ENCODE measurements around the gene CLDN3.

DNA sequence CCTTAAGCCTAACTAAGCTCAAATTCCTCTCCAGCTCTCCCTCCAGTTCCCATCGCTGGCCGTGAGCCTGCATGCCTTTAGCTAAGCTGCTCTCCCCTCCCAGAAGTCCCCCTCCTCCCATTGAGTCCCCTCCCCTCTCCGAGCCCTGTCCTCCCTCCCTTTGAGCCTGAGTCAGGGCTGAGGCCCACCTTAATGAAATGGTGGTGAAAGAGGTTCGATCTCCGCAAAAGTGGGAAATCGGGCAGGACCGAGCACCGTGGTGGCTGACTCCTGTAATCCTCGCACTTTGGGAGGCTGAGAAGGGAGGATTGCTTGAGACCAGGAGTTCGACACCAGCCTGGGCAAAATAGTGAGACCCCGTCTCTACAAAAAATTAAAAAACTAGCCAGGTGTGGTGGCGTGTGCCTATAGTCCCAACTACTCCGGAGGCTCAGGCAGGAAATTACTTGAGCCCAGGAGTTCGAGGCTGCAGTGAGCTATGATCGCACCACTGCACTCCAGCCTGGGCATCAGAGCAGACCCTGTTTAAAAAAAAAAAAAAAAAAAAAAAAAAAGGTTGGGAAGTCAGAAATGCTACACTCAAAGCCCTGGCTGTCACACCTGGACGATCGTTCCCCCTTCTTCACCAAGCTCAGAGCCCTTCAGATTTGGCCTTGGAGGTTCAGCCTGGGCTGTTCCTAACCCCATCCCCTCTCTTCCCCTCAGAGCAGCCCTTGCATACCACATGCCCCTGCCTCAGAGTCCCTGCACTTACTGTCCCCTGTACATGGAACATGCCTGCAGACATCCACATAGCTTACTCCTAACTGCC is 995 bp upstream of the CLDN3 start:
- TF ChIP-seq, protein P1, sequence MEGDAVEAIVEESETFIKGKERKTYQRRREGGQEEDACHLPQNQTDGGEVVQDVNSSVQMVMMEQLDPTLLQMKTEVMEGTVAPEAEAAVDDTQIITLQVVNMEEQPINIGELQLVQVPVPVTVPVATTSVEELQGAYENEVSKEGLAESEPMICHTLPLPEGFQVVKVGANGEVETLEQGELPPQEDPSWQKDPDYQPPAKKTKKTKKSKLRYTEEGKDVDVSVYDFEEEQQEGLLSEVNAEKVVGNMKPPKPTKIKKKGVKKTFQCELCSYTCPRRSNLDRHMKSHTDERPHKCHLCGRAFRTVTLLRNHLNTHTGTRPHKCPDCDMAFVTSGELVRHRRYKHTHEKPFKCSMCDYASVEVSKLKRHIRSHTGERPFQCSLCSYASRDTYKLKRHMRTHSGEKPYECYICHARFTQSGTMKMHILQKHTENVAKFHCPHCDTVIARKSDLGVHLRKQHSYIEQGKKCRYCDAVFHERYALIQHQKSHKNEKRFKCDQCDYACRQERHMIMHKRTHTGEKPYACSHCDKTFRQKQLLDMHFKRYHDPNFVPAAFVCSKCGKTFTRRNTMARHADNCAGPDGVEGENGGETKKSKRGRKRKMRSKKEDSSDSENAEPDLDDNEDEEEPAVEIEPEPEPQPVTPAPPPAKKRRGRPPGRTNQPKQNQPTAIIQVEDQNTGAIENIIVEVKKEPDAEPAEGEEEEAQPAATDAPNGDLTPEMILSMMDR (IDR thresholded peaks at IDR 0.05): no peak
- TF ChIP-seq POLR2A (IDR thresholded peaks at IDR 0.05): no peak
